H1 (cell line): Measurements from ENCODE around the gene FOXO6. TPM values are rescaled to one million over a fixed set of nuclear protein-coding genes. Genes with fewer than 3 reads are reported as not detected.

Source experiments
- CTCF ChIA-PET: fragments of 300-600 bp; sonication (Branson Sonifier 250); formaldehyde crosslinking; loops from one replicate; lab custom pipeline; 2021; ENCODE audit not compliant: partially characterized antibody; lab: Charles Lee
- POLR2A ChIA-PET: fragments of 300-600 bp; sonication (Branson Sonifier 250); formaldehyde crosslinking; loops from one replicate; lab custom pipeline; 2021; ENCODE audit warnings: inconsistent platforms; ENCODE audit not compliant: partially characterized antibody; lab: Charles Lee
- DNase-seq, 2 experiments: peaks; one replicate each; pipeline versions ENCODE4 v3.0.0 to v3.0.0-alpha.2; 2010 to 2022; ENCODE audit warnings: low spot score in 2 of 2, low read depth in 1 of 2, mixed read lengths in 1 of 2
- FAIRE-seq: peaks from 2 replicates; lab custom pipeline; 2011; peaks lifted over from hg19 to GRCh38; lab: Jason Lieb, UNC
- H2AFZ ChIP-seq: 2 replicates; pipeline ENCODE4 v1.8.1; 2012; ENCODE audit warnings: low read length, inconsistent platforms
- H2AK5ac ChIP-seq: 2 replicates; pipeline ENCODE4 v1.6.1; 2013; ENCODE audit warnings: low read depth, low read length
- H2BK120ac ChIP-seq: replicated peaks from 2 replicates; pipeline ENCODE3; 2013; ENCODE audit warnings: low read depth, low read length, inconsistent platforms
- H2BK12ac ChIP-seq: 2 replicates; pipeline ENCODE4 v1.6.1; 2013; ENCODE audit warnings: low read depth, low read length
- H2BK15ac ChIP-seq: 2 replicates; pipeline ENCODE4 v1.6.1; 2013; ENCODE audit warnings: low read length
- H2BK20ac ChIP-seq: 2 replicates; pipeline ENCODE4 v1.6.1; 2013; ENCODE audit warnings: low read length
- H2BK5ac ChIP-seq: 2 replicates; pipeline ENCODE4 v1.6.1; 2013; ENCODE audit warnings: low read depth, low read length
- H3K14ac ChIP-seq: 2 replicates; pipeline ENCODE4 v1.6.1; 2013; ENCODE audit warnings: inconsistent platforms; ENCODE audit not compliant: insufficient read length
- H3K18ac ChIP-seq: 2 replicates; pipeline ENCODE4 v1.6.1; 2013; ENCODE audit warnings: low read length; ENCODE audit errors: extremely low read depth
- H3K23ac ChIP-seq: 2 replicates; pipeline ENCODE4 v1.6.1; 2013; ENCODE audit warnings: inconsistent platforms; ENCODE audit not compliant: insufficient read length
- H3K23me2 ChIP-seq: 2 replicates; pipeline ENCODE4 v1.6.1; 2013; ENCODE audit warnings: low read depth, low read length
- H3K27ac ChIP-seq: 2 replicates; pipeline ENCODE4 v1.6.1; 2011; ENCODE audit warnings: low read depth, low read length, inconsistent platforms
- H3K27me3 ChIP-seq, 4 experiments: replicated peaks in 1 of 4; 1 replicate in 1 of 4; 2 replicates in 3 of 4; pipeline versions ENCODE4 v1.6.1 to v1.8.1; 2011 to 2013; ENCODE audit warnings: low read length in 3 of 4, mild to moderate bottlenecking in 3 of 4, inconsistent platforms in 2 of 4, mixed read lengths in 2 of 4, moderate library complexity in 1 of 4; ENCODE audit not compliant: control insufficient read depth in 3 of 4, insufficient read depth in 3 of 4; ENCODE audit errors: extremely low read depth in 1 of 4
- H3K36me3 ChIP-seq, 4 experiments: 2 replicates each; pipeline versions ENCODE4 v1.6.1 to v1.8.1; 2011 to 2013; ENCODE audit warnings: mild to moderate bottlenecking in 4 of 4, low read length in 3 of 4, moderate library complexity in 2 of 4, control low read depth in 1 of 4, inconsistent platforms in 1 of 4; ENCODE audit not compliant: insufficient read depth in 4 of 4, control insufficient read depth in 2 of 4
- H3K4ac ChIP-seq: replicated peaks from 2 replicates; pipeline ENCODE3; 2013; ENCODE audit warnings: low read length, low read depth, mixed read lengths, inconsistent platforms; ENCODE audit not compliant: insufficient read length
- H3K4me1 ChIP-seq, 4 experiments: replicated peaks in 1 of 4; 1 replicate in 1 of 4; 2 replicates in 3 of 4; pipeline versions ENCODE4 v1.6.1 to v1.8.1; 2011 to 2013; ENCODE audit warnings: low read length in 3 of 4, inconsistent platforms in 2 of 4, mixed read lengths in 1 of 4; ENCODE audit not compliant: insufficient read depth in 4 of 4, control insufficient read depth in 3 of 4
- H3K4me2 ChIP-seq, 2 experiments: 2 replicates each; pipeline versions ENCODE4 v1.6.1 to v1.8.1; 2011 to 2013; ENCODE audit warnings: low read depth in 2 of 2, low read length in 2 of 2, control low read depth in 1 of 2, inconsistent platforms in 1 of 2, mild to moderate bottlenecking in 1 of 2; ENCODE audit not compliant: insufficient read depth in 1 of 2
- H3K4me3 ChIP-seq, 4 experiments: fragments of 200-600, 300-600 bp in 1 of 4; sonication (generic), shearing (Covaris generic), sonication (Bioruptor Twin) in 1 of 4; 2 replicates each; pipeline versions ENCODE4 v1.5.1 to v1.8.1; 2011 to 2016; ENCODE audit warnings: low read length in 4 of 4, low read depth in 3 of 4, control low read depth in 2 of 4, inconsistent platforms in 2 of 4, mild to moderate bottlenecking in 2 of 4, mixed read lengths in 1 of 4, moderate library complexity in 1 of 4; ENCODE audit not compliant: insufficient read depth in 2 of 4; ENCODE audit errors: extremely low read depth in 1 of 4
- H3K56ac ChIP-seq: replicated peaks from 2 replicates; pipeline ENCODE3; 2013; ENCODE audit warnings: low read depth, mild to moderate bottlenecking, mixed read lengths, low read length, inconsistent platforms; ENCODE audit not compliant: insufficient read length
- H3K79me1 ChIP-seq: 2 replicates; pipeline ENCODE4 v1.6.1; 2013; ENCODE audit warnings: low read depth, low read length, control low read depth
- H3K79me2 ChIP-seq, 2 experiments: 2 replicates each; pipeline versions ENCODE4 v1.6.1 to v1.8.1; 2012 to 2013; ENCODE audit warnings: low read length in 2 of 2, mild to moderate bottlenecking in 2 of 2, inconsistent platforms in 1 of 2; ENCODE audit not compliant: insufficient read depth in 2 of 2, control insufficient read depth in 1 of 2
- H3K9ac ChIP-seq, 4 experiments: replicated peaks in 1 of 4; 1 replicate in 1 of 4; 2 replicates in 3 of 4; pipeline versions ENCODE4 v1.6.1 to v1.8.1; 2011 to 2013; ENCODE audit warnings: low read depth in 3 of 4, low read length in 3 of 4, control low read depth in 2 of 4, mild to moderate bottlenecking in 2 of 4, moderate library complexity in 2 of 4, inconsistent platforms in 1 of 4; ENCODE audit errors: extremely low read depth in 1 of 4
- H3K9me3 ChIP-seq, 2 experiments: 2 replicates each; pipeline versions ENCODE4 v1.6.1 to v1.8.1; 2012 to 2013; ENCODE audit warnings: mild to moderate bottlenecking in 2 of 2, moderate library complexity in 2 of 2, control low read depth in 1 of 2, inconsistent platforms in 1 of 2, low read depth in 1 of 2, low read length in 1 of 2, mixed read lengths in 1 of 2; ENCODE audit not compliant: insufficient read depth in 2 of 2
- H4K20me1 ChIP-seq, 2 experiments: replicated peaks in 1 of 2; 2 replicates each; pipeline versions ENCODE3 to v1.8.1; 2011 to 2013; ENCODE audit warnings: inconsistent platforms in 2 of 2, low read length in 2 of 2, mild to moderate bottlenecking in 1 of 2; ENCODE audit not compliant: insufficient read depth in 2 of 2, control insufficient read depth in 1 of 2
- H4K5ac ChIP-seq: 2 replicates; pipeline ENCODE4 v1.6.1; 2013; ENCODE audit warnings: low read length, low read depth, mixed read lengths, inconsistent platforms; ENCODE audit not compliant: insufficient read length
- H4K8ac ChIP-seq: 2 replicates; pipeline ENCODE4 v1.8.0; 2013; ENCODE audit warnings: mild to moderate bottlenecking, moderate library complexity, low read length, inconsistent platforms; ENCODE audit not compliant: insufficient read depth; ENCODE audit errors: extremely low read depth
- H4K91ac ChIP-seq: replicated peaks from 2 replicates; pipeline ENCODE3; 2013; ENCODE audit warnings: low read length, mixed read lengths, inconsistent platforms; ENCODE audit not compliant: insufficient read length
- CHD2 ChIP-seq: IDR thresholded peaks from 2 replicates; pipeline ENCODE4 v1.6.1; 2012; ENCODE audit warnings: low read length, improper control_type of control experiment
- FOSL1 ChIP-seq: IDR thresholded peaks from 2 replicates; pipeline ENCODE4 v1.6.1; 2011; ENCODE audit warnings: mild to moderate bottlenecking, low read depth, low read length, moderate library complexity; ENCODE audit not compliant: insufficient read depth
- JUND ChIP-seq: IDR thresholded peaks from 2 replicates; pipeline ENCODE4 v1.6.1; 2011; ENCODE audit warnings: mild to moderate bottlenecking, improper control_type of control experiment, low read length
- RAD21 ChIP-seq, 2 experiments: IDR thresholded peaks in 1 of 2; conservative IDR thresholded peaks in 1 of 2; 2 replicates each; pipeline ENCODE4 v1.6.1; 2011; ENCODE audit warnings: low read depth in 2 of 2, low read length in 2 of 2, improper control_type of control experiment in 1 of 2, inconsistent platforms in 1 of 2, mild to moderate bottlenecking in 1 of 2, moderate library complexity in 1 of 2
- RFX5 ChIP-seq: IDR thresholded peaks from 2 replicates; pipeline ENCODE4 v1.6.1; 2011; ENCODE audit warnings: low read depth, low read length, improper control_type of control experiment, borderline replicate concordance
- SIX5 ChIP-seq: IDR thresholded peaks from 2 replicates; pipeline ENCODE4 v1.6.1; 2011; ENCODE audit warnings: mild to moderate bottlenecking, low read depth, low read length
- SP2 ChIP-seq: IDR thresholded peaks from 2 replicates; pipeline ENCODE4 v1.6.1; 2012; ENCODE audit warnings: mild to moderate bottlenecking, low read length, inconsistent platforms
- TAF7 ChIP-seq: optimal IDR thresholded peaks from 2 replicates; pipeline ENCODE3; 2011; ENCODE audit warnings: low read depth, mild to moderate bottlenecking, inconsistent platforms, low read length, moderate library complexity, borderline replicate concordance
- TEAD4 ChIP-seq: IDR thresholded peaks from 2 replicates; pipeline ENCODE4 v1.6.1; 2012; ENCODE audit warnings: low read depth, low read length, inconsistent platforms, mixed read lengths
- WGBS, 2 experiments: shearing (Covaris generic) in 1 of 2; methylation state at CpG; one replicate each; pipeline versions ENCODE4 v1.1.6 to v1.1.7; 2013 to 2015; ENCODE audit warnings: low lambda C conversion rate in 2 of 2, mixed read lengths in 2 of 2, inconsistent platforms in 1 of 2, low coverage in 1 of 2, missing lambda C conversion rate in 1 of 2; ENCODE audit not compliant: insufficient replicate concordance in 2 of 2, insufficient coverage in 1 of 2, insufficient read length in 1 of 2; ENCODE audit errors: extremely low coverage in 1 of 2, missing lambda C conversion rate in 1 of 2; 5-methylcytosine and 5-hydroxymethylcytosine counted together
- polyA plus RNA-seq, 7 experiments: library from polyadenylated mRNA; depleted of rRNA in 3 of 7; stranded (reverse) in 5 of 7; unstranded in 2 of 7; fragments of >200 nt in 5 of 7; fragments of 200-250 nt in 2 of 7; gene quantifications; 1 replicate in 5 of 7; 2 replicates in 1 of 7; 4 replicates in 1 of 7; pipeline versions ENCODE4 v1.2.1 to v1.2.3, GENCODE V29; 2011 to 2013; ENCODE audit warnings: missing spikeins in 2 of 7, mixed read lengths in 2 of 7
- total RNA-seq: library from RNA; stranded (reverse); fragmentation: NEBNext Ultra II Directional; extraction: Animal tissue kit (Norgen Biotek cat#: 25700); gene quantifications from 2 replicates; pipeline ENCODE4 v1.2.1, GENCODE V29; 2021

The FOXO6 gene
- total and polyA plus RNA-seq, 2 of the 8 experiments (the other 6 are each of a cell fraction or from before 2014, with no cell fraction given): 0.59 to 3.0 TPM

DNA sequence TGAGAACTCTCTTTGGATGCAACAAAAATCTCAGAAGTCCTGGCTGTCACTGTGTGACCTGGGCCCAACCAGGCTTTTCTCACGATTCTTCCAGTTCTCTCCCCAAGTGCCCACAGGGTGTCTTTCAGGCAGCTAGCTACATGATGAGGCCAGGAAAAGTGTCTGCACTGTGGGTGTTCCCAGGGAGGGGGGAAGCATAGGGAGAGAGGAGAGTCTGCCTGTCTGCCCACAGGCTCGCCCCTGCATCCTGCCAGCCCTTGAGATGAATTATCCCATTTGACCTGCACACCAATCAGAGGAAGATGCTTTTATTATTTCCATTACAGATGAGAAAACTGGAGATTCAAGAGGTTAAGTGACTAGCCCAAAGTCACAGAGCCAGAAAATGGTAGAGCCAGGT is 27.8 kb downstream of the FOXO6 start:
- no peak overlapping the region for H2AFZ ChIP-seq
- no peak overlapping the region for H2BK12ac ChIP-seq
- peaks cover 0 to 2% of the 10 kb centered on the region in 2 experiments for H4K20me1 ChIP-seq
- no peaks in the 10 kb centered on the region for H3K79me2 ChIP-seq
- H3K27ac ChIP-seq: no peak overlapping the region
- no peaks in the 10 kb centered on the region; the same call in 1 of the 2 replicates for H3K79me1 ChIP-seq
- no peak overlapping the region for H2BK20ac ChIP-seq
- H2AK5ac ChIP-seq: no peak overlapping the region
- H3K18ac ChIP-seq: no peak overlapping the region
- H3K9ac ChIP-seq: no peak overlapping the region
- H3K23me2 ChIP-seq: no peaks in the 10 kb centered on the region; the same call in 1 of the 2 replicates
- WGBS, 2 experiments: 85% methylated on average over 2 of the region's 2 CpGs; no CpG with 5 or more reads in 1 of the 2 experiments
- H3K23ac ChIP-seq: no peak overlapping the region
- H2BK15ac ChIP-seq: peak overlapping the region; percentile 90; the same call in 1 of the 2 replicates
- no peak for DNase-seq
- H2BK120ac ChIP-seq: no peak overlapping the region
- no peaks in the 10 kb centered on the region for H3K36me3 ChIP-seq
- CTCF ChIA-PET: interaction anchor here (0.7 to 15.4 kb wide), 9 partner anchors 10 to 769 kb away, joined by 3 to 173 read pairs (median 6); partner anchors contain the start of gene FOXO6
- POLR2A ChIA-PET: interaction anchor here (1.3 to 1.5 kb wide), 2 partner anchors 13 to 29 kb away, joined by 3 to 4 read pairs; no protein-coding TSS in a partner anchor
- H3K9me3 ChIP-seq: no peaks in the 10 kb centered on the region
- no peak overlapping the region for H3K56ac ChIP-seq
- H4K91ac ChIP-seq: no peak overlapping the region
- H3K4me2 ChIP-seq: no peak overlapping the region
- FAIRE-seq: no peak
- no peak overlapping the region for H3K14ac ChIP-seq
- H4K5ac ChIP-seq: no peak overlapping the region
- H4K8ac ChIP-seq: no peak overlapping the region
- H3K27me3 ChIP-seq: peaks cover 0 to 22% (median 14%) of the 10 kb centered on the region in 4 experiments; a peak in 6 of 7 replicates
- TF ChIP-seq TEAD4 (no peak), SP2 (no peak), RFX5 (no peak), TAF7 (no peak), CHD2 (no peak), JUND (no peak), RAD21 (IDR thresholded peaks at IDR 0.05 in 1 of 2, conservative IDR thresholded peaks at IDR 0.05 in 1 of 2; ENCODE audit: low read depth in 2 of 2, low read length in 2 of 2) (no peak), SIX5 (no peak), FOSL1 (no peak)
- no peak overlapping the region for H3K4me3 ChIP-seq
- H3K4ac ChIP-seq: no peak overlapping the region
- peaks cover 4 to 29% (median 15%) of the 10 kb centered on the region in 4 experiments for H3K4me1 ChIP-seq
- no peak overlapping the region for H2BK5ac ChIP-seq
